Measurements from ENCODE around the gene TSPAN9.

TSPAN9 gene

DNA sequence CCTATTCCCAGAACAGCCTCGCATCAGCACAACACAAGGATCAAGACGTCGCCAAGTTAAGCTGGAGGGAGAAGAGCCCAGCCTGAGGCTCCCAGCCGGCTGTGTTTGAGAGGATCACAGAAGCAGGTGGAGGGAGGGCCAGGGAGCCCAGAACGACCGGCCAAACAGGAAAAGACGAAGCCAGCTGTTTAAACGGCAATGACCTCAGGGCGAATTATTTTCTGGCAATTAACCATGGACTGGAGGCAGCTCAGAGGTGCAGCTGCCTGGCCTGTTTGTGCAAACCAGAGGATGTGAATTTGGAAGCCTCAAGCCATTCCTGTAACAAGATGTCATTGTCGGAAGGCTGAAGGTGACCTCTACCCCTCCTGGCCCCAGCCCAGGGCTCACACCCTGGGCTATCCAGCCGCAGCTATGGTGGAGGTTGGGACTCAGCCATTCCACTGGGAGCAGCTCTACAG lies 238.1 kb downstream of the TSPAN9 start:
- DNase-seq (ENCODE audit: extremely low read depth, low read depth): peak; percentile 40
- TF ChIP-seq CTCF (IDR thresholded peaks at IDR 0.05; ENCODE audit: low read depth, low read length): no peak

- TF ChIP-seq CTCF (IDR thresholded peaks at IDR 0.05; ENCODE audit: low read depth, low read length): no peak
- DNase-seq (ENCODE audit: extremely low read depth, low read depth): no peak
Measured at GRCh38 chr12:3316776-3317480, 239.7 kb downstream of the TSPAN9 start.

DNA sequence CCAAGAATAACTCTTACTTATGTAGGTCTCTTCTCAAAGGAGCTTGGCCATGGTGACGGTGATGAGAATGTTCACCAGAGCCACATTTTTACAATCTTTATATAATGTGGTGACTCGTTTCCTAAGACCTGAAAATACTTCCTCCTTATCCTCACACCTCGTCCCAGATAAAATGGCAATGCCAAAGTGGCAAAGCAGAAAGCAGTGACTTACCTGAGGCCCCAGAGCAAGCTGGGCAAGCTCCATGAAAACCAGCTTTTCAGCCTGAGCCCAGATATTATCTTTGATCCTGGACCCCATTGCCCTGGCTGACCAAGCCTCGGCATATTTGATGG lies 240.3 kb downstream of the TSPAN9 start:
- no peak for TF ChIP-seq CTCF (IDR thresholded peaks at IDR 0.05; ENCODE audit: low read depth, low read length)
- no peak for DNase-seq (ENCODE audit: extremely low read depth, low read depth)

DNA sequence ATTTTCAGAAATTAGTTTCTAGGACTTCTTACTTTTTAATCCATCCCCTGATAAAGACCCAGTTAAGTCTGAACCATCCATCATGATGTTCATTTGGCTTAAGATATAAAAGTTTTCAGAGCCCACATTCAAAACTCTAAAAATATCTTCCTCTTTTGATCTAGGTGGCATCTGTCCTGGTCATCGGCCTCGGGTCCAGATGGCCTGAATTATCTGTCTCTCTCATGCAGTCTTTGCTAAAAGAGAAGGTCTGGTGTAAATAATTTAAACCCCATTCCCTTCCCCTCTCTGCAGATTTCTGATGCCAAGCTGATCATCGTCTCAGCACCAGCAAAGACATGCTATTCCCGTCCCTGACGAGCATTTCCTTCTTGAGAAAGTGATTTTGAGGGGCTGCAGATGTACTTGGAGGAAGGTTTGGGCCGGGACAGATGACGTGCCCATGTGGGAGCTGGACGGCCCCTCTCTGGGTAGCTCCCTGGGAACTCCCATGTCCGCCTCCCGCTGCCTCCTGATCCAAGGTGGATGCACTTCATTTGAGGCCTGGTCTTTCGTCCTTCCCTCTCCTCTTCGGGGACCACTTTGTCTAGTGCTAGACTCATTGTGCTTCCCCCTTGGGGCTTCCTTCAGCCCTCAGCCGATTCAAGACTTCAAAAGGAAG lies 240.8 kb downstream of the TSPAN9 start:
- no peak for DNase-seq (ENCODE audit: extremely low read depth, low read depth)
- TF ChIP-seq CTCF (IDR thresholded peaks at IDR 0.05; ENCODE audit: low read depth, low read length): no peak

- TF ChIP-seq CTCF (IDR thresholded peaks at IDR 0.05; ENCODE audit: low read depth, low read length): no peak
- no peak for DNase-seq (ENCODE audit: extremely low read depth, low read depth)
Measured at GRCh38 chr12:3319723-3320492, 242.7 kb downstream of the TSPAN9 start.

- no peak for TF ChIP-seq CTCF (IDR thresholded peaks at IDR 0.05; ENCODE audit: low read depth, low read length)
- DNase-seq (ENCODE audit: extremely low read depth, low read depth): no peak
Measured at GRCh38 chr12:3320881-3321509, 243.8 kb downstream of the TSPAN9 start.
